Lower lobe of right lung (tissue), 2 donors: Measurements from ENCODE around the gene PTPN14. TPM values are rescaled to one million over a fixed set of nuclear protein-coding genes. Genes with fewer than 3 reads are reported as not detected.

Experiments used
- ATAC-seq, 2 donors: fragments of 200-7000 bp; cut with Tn5 transposase; one replicate each; pipeline ENCODE4 v1.9.1; 2020 to 2022; ENCODE audit warnings: mild to moderate bottlenecking in 2 of 2, moderate library complexity in 2 of 2
- DNase-seq: peaks from one replicate; pipeline ENCODE4 v3.0.0-alpha.2; 2020
- H3K27ac ChIP-seq: fragments of 200-600 bp; one replicate; pipeline ENCODE4 v1.8.0; 2022
- H3K27me3 ChIP-seq: fragments of 200-600 bp; one replicate; pipeline ENCODE4 v1.8.0; 2022; ENCODE audit warnings: low read depth
- H3K36me3 ChIP-seq: fragments of 200-600 bp; one replicate; pipeline ENCODE4 v1.8.0; 2022; ENCODE audit warnings: mild to moderate bottlenecking
- H3K4me1 ChIP-seq: fragments of 200-600 bp; one replicate; pipeline ENCODE4 v1.8.0; 2022
- H3K4me3 ChIP-seq: fragments of 200-600 bp; one replicate; pipeline ENCODE4 v1.8.0; 2022; ENCODE audit warnings: mild to moderate bottlenecking
- H3K9me3 ChIP-seq: fragments of 200-600 bp; one replicate; pipeline ENCODE4 v1.8.0; 2022
- intact Hi-C: fragments of 100-400 bp; cut with DNase I; formaldehyde crosslinking; loops from one replicate; pipeline ENCODE4 v1.11.0; 2022
- total RNA-seq: library from RNA; stranded (reverse); fragmentation: NEBNext Ultra II Directional; extraction: Animal tissue kit (Norgen Biotek cat#: 25700); gene quantifications from one replicate; pipeline ENCODE4 v1.2.1, GENCODE V29; 2021
- TF ChIP-seq, protein P1 (sequence below): fragments of 200-600 bp; IDR thresholded peaks from one replicate; pipeline ENCODE4 v1.8.0; 2022; ENCODE audit warnings: antibody characterized with exemption, mild to moderate bottlenecking
- donor health status: DM: no; HTN: yes; CAD: no; lungs with severe emphysema.

PTPN14 gene
- total RNA-seq, 1 donor from 2014 or later, result 34.1 TPM

DNA sequence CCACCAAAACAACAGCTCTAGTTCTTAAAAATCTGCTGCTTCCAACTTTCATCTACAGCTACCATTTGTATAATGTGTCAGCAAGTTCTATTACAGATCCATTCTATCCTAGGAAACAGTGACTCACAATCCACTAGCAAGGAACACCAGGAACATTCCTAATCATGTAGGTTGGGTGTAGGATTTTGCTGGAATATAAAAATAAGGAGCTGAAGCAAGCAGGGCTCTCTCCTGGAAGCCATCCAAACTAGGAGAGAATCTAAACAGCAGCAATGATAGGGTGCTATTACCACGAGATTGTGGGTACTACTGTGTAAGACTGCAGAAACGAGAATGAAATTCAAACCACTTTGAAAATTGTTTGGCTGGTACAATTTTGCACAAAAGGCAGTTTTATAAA, 135.0 kb downstream of the PTPN14 start:
- no peaks in the 10 kb centered on the region for H3K27me3 ChIP-seq
- ATAC-seq (no peak), DNase-seq (no peak)
- no peaks in the 10 kb centered on the region for H3K4me1 ChIP-seq
- H3K4me3 ChIP-seq, result no peak overlapping the region
- H3K36me3 ChIP-seq, result no peaks in the 10 kb centered on the region
- TF ChIP-seq, protein P1, sequence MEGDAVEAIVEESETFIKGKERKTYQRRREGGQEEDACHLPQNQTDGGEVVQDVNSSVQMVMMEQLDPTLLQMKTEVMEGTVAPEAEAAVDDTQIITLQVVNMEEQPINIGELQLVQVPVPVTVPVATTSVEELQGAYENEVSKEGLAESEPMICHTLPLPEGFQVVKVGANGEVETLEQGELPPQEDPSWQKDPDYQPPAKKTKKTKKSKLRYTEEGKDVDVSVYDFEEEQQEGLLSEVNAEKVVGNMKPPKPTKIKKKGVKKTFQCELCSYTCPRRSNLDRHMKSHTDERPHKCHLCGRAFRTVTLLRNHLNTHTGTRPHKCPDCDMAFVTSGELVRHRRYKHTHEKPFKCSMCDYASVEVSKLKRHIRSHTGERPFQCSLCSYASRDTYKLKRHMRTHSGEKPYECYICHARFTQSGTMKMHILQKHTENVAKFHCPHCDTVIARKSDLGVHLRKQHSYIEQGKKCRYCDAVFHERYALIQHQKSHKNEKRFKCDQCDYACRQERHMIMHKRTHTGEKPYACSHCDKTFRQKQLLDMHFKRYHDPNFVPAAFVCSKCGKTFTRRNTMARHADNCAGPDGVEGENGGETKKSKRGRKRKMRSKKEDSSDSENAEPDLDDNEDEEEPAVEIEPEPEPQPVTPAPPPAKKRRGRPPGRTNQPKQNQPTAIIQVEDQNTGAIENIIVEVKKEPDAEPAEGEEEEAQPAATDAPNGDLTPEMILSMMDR, result no peak
- no peaks in the 10 kb centered on the region for H3K9me3 ChIP-seq
- no peak overlapping the region for H3K27ac ChIP-seq
- intact Hi-C loops, result no loop called here

DNA sequence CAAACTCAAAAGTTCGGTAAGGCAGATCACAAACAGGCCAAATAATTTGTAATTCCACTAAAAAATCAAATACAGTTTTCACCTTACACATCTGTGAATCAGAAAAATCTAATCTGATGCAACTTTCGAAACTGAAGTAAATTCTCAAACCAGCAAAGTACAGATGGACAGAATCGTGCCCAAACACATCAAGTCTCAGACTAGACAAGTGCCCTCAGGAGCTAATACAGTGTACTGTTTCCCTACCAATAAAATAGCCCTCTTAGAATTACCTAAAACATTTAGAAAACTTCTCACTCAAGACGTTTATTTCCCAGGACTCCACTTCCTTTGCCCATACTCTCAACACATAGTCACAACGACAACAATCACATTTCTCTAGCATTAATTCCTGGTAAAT, 136.3 kb downstream of the PTPN14 start:
- H3K4me1 ChIP-seq, result no peaks in the 10 kb centered on the region
- intact Hi-C loops, result no loop called here
- no peak overlapping the region for H3K4me3 ChIP-seq
- no peak for ATAC-seq
- H3K36me3 ChIP-seq, result no peaks in the 10 kb centered on the region
- H3K27ac ChIP-seq, result no peak overlapping the region
- no peaks in the 10 kb centered on the region for H3K27me3 ChIP-seq
- H3K9me3 ChIP-seq, result no peaks in the 10 kb centered on the region
- no peak for DNase-seq
- TF ChIP-seq, protein P1, result no peak

DNA sequence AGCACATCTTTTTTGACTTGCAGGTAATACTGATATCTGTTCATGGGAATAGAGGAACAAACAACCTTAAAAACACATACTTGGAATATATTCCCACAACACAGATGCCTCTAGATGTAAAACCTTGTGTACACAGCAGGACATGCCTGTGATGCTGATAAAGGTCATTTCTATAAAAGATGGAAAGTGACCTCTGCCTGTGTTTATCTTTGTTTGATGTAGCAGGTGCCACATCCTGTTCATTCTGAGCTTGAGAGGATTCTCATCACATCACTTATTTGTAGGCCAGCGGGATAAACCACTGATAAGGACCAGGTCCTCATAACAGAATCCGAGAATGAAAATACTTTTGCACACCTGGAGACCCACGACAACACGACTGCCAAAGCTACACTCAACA, 136.7 kb downstream of the PTPN14 start:
- ATAC-seq (no peak), DNase-seq (no peak)
- no peaks in the 10 kb centered on the region for H3K9me3 ChIP-seq
- H3K27ac ChIP-seq, result no peak overlapping the region
- TF ChIP-seq, protein P1, result no peak
- H3K36me3 ChIP-seq, result no peaks in the 10 kb centered on the region
- no peak overlapping the region for H3K4me3 ChIP-seq
- intact Hi-C loops, result no loop called here
- no peaks in the 10 kb centered on the region for H3K4me1 ChIP-seq
- H3K27me3 ChIP-seq, result no peaks in the 10 kb centered on the region

DNA sequence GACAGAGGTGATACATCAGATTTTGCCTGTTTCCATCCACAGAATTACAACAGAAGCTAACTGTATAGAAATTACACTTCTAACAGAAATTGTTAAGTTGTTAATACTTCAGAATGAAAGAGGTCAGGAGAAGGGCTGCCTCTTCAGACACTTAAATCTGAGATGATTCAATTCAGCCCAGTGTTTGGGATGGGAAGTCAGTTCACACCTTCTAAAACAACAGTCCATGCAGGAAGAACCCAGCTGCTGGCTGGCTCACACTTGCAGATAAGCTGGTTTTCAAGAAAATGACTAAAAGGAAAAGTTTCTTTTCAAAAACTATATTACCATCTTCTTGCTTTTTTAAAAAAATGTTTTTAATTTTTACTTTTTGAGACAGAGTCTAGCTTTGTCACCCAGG, 138.1 kb downstream of the PTPN14 start:
- Histone ChIP-seq H3K27me3 (no peaks in the 10 kb centered on the region), H3K4me3 (no peak overlapping the region), H3K9me3 (no peaks in the 10 kb centered on the region), H3K36me3 (no peaks in the 10 kb centered on the region), H3K4me1 (no peaks in the 10 kb centered on the region), H3K27ac (no peak overlapping the region)
- TF ChIP-seq, protein P1, result no peak
- no peak for ATAC-seq
- DNase-seq, result no peak
- intact Hi-C loops, result no loop called here

DNA sequence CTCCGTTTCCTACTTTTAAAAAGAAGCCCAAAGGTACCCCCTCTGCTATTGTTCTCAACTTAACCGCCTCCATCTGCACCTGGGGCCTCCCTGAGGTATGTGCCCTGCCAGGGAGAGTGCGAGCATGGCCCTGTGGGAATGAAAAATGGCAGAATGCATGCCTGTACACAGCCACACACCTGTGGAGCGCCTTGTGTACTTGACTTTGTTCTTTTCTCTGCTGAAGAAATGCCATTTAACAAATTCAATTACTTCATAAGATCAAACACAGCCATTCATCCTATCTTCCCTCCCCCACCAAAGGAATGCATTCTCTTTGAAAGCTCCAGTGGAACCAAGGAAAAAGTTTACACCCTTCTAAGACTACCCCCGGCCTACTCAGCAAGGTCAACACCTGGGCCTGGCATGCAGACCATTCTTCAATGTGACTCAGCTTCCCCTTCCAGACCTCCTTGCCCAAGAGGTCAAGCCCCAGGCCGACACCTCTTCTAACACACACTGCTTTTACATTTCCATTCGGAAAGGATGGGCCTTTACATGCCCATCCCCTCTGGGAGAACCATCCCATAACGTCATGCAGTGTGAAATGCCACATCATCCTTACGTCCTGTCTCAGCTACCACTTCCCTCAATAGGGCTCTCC, 146.7 kb downstream of the PTPN14 start:
- Histone ChIP-seq H3K4me3 (no peak overlapping the region), H3K27me3 (no peaks in the 10 kb centered on the region), H3K36me3 (peaks cover 14% of the 10 kb centered on the region), H3K27ac (no peak overlapping the region), H3K4me1 (peaks cover 12% of the 10 kb centered on the region), H3K9me3 (no peaks in the 10 kb centered on the region)
- TF ChIP-seq, protein P1, result no peak
- ATAC-seq (no peak), DNase-seq (no peak)
- intact Hi-C loops, result no loop called here
